MM.1S (cell line): ENCODE measurements around the gene TRIM25.
A peak's percentile ranks its signal among the peaks of the same experiment; 100 is the strongest.

ENCODE experiments used
- DNase-seq: peaks from one replicate; pipeline ENCODE4 v3.0.0-alpha.2; 2015
- H2AFZ ChIP-seq: fragments of 300-600 bp; sonication (generic); 2 replicates; pipeline ENCODE4 v1.6.0; 2016; ENCODE audit warnings: antibody characterized with exemption, low read length
- H3F3A ChIP-seq: fragments of 300-600 bp; sonication (generic); 2 replicates; pipeline ENCODE4 v1.6.1; 2016; ENCODE audit warnings: mild to moderate bottlenecking, antibody characterized with exemption, low read length, moderate library complexity, mixed read lengths; ENCODE audit not compliant: insufficient read depth
- H3K27ac ChIP-seq: fragments of 300-600 bp; sonication (generic); 2 replicates; pipeline ENCODE4 v1.5.1; 2016; ENCODE audit warnings: mild to moderate bottlenecking, low read length
- H3K27me3 ChIP-seq: fragments of 300-600 bp; sonication (generic); replicated peaks from 2 replicates; pipeline ENCODE4 v1.6.0; 2016; ENCODE audit warnings: low read length; ENCODE audit not compliant: insufficient read depth
- H3K36me3 ChIP-seq: fragments of 300-600 bp; sonication (generic); replicated peaks from 2 replicates; pipeline ENCODE4 v1.6.1; 2016; ENCODE audit warnings: mild to moderate bottlenecking, low read length, mixed read lengths; ENCODE audit not compliant: insufficient read depth
- H3K4me1 ChIP-seq: fragments of 300-600 bp; sonication (generic); 2 replicates; pipeline ENCODE4 v1.6.1; 2016; ENCODE audit warnings: low read length, mixed read lengths
- H3K4me2 ChIP-seq: fragments of 300-600 bp; sonication (generic); 2 replicates; pipeline ENCODE4 v1.6.0; 2016; ENCODE audit warnings: low read depth, low read length
- H3K4me3 ChIP-seq: fragments of 300-600 bp; sonication (generic); 2 replicates; pipeline ENCODE4 v1.5.1; 2016; ENCODE audit warnings: low read length, mixed read lengths
- H3K79me2 ChIP-seq: fragments of 300-600 bp; sonication (generic); 2 replicates; pipeline ENCODE4 v1.6.1; 2016; ENCODE audit warnings: mixed run types, low read length, mixed read lengths
- H3K9ac ChIP-seq: fragments of 300-600 bp; sonication (generic); 2 replicates; pipeline ENCODE4 v1.6.1; 2016; ENCODE audit warnings: low read length, mixed read lengths
- H3K9me2 ChIP-seq: fragments of 300-600 bp; sonication (generic); replicated peaks from 2 replicates; pipeline ENCODE4 v1.6.1; 2016; ENCODE audit warnings: mild to moderate bottlenecking, low read length, mixed read lengths; ENCODE audit not compliant: insufficient read depth
- H3K9me3 ChIP-seq: fragments of 300-600 bp; sonication (generic); replicated peaks from 2 replicates; pipeline ENCODE4 v1.6.1; 2016; ENCODE audit warnings: mild to moderate bottlenecking, low read length, mixed read lengths; ENCODE audit not compliant: insufficient read depth
- H4K20me1 ChIP-seq: fragments of 300-600 bp; sonication (generic); 2 replicates; pipeline ENCODE4 v1.6.1; 2016; ENCODE audit warnings: mild to moderate bottlenecking, low read length, moderate library complexity, mixed read lengths; ENCODE audit not compliant: insufficient read depth
- EZH2 ChIP-seq: fragments of 300-600 bp; sonication (generic); optimal IDR thresholded peaks from 2 replicates; pipeline ENCODE3; 2017; ENCODE audit warnings: low read depth, mild to moderate bottlenecking, antibody characterized with exemption, low read length, mixed read lengths
- EZH2phosphoT487 ChIP-seq: fragments of 300-600 bp; sonication (generic); IDR thresholded peaks from 2 replicates; pipeline ENCODE4 v1.6.1; 2018; ENCODE audit warnings: antibody characterized with exemption, low read length
- TF ChIP-seq, protein P1 (sequence below): fragments of 300-600 bp; sonication (generic); IDR thresholded peaks from 2 replicates; pipeline ENCODE4 v1.5.1; 2016; ENCODE audit warnings: antibody characterized with exemption, low read length, mixed read lengths

TRIM25 gene

DNA sequence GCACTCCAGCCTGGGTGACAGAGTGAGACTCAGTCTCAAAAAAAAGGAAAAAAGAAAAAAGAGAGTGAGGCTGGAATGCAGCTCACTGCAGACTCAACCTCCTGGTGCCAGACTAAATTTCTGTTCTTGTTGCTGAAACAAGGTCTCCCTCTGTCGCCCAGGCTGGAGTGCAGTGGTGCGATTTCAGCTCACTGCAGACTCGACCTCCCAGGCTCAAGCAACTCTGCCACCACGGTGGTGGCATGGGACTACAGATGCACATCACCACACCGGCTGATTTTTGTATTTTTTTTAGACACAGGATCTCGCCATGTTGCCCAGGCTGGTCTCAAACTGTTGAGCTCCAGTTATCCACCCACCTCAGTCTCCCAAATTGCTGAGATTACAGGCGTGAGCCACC is 34.6 kb downstream of the TRIM25 start:
- no peak overlapping the region for H3K27ac ChIP-seq
- TF ChIP-seq EZH2, result no peak

DNA sequence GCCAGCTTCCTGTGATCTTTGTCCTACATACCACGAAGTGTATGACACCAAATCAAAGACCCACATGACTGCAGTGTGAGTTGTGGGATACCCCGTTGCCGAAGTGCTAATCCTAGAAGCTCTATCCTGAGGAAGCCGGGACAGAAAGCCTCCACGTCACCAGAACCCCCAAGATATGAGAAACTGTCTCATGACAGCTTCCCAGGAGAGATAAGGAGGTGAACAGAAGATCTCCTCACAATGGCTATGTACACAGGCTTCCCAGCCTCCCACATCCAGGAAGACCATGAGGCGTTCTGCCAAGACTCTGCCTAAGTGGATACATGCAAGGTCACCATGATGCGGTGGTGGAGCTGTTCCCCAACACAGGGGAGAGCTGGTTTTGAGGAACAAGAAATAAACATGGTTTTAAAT is 37.1 kb downstream of the TRIM25 start:
- Histone ChIP-seq H2AFZ (no peak overlapping the region), H3K9me2 (no peaks in the 10 kb centered on the region), H3K4me3 (no peak overlapping the region), H3K4me2 (no peak overlapping the region), H4K20me1 (no peaks in the 10 kb centered on the region), H3F3A (no peaks in the 10 kb centered on the region), H3K36me3 (no peaks in the 10 kb centered on the region), H3K9me3 (no peaks in the 10 kb centered on the region), H3K4me1 (peaks cover 5% of the 10 kb centered on the region), H3K27ac (no peak overlapping the region), H3K9ac (no peak overlapping the region), H3K27me3 (no peaks in the 10 kb centered on the region), H3K79me2 (no peaks in the 10 kb centered on the region)
- no peak for DNase-seq
- TF ChIP-seq EZH2 (no peak), EZH2phosphoT487 (no peak)
- TF ChIP-seq, protein P1, sequence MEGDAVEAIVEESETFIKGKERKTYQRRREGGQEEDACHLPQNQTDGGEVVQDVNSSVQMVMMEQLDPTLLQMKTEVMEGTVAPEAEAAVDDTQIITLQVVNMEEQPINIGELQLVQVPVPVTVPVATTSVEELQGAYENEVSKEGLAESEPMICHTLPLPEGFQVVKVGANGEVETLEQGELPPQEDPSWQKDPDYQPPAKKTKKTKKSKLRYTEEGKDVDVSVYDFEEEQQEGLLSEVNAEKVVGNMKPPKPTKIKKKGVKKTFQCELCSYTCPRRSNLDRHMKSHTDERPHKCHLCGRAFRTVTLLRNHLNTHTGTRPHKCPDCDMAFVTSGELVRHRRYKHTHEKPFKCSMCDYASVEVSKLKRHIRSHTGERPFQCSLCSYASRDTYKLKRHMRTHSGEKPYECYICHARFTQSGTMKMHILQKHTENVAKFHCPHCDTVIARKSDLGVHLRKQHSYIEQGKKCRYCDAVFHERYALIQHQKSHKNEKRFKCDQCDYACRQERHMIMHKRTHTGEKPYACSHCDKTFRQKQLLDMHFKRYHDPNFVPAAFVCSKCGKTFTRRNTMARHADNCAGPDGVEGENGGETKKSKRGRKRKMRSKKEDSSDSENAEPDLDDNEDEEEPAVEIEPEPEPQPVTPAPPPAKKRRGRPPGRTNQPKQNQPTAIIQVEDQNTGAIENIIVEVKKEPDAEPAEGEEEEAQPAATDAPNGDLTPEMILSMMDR, result no peak

More for the DNA sequence above, 34.6 kb downstream of the TRIM25 start:
- H3F3A ChIP-seq, result no peaks in the 10 kb centered on the region; the same call in 1 of the 2 replicates
- H3K4me2 ChIP-seq, result no peak overlapping the region
- H3K9ac ChIP-seq, result no peak overlapping the region
- DNase-seq, result no peak
- no peaks in the 10 kb centered on the region for H3K36me3 ChIP-seq
- no peaks in the 10 kb centered on the region for H3K27me3 ChIP-seq
- H2AFZ ChIP-seq, result no peak overlapping the region
- H3K79me2 ChIP-seq, result no peaks in the 10 kb centered on the region
- no peaks in the 10 kb centered on the region for H3K9me3 ChIP-seq
- no peaks in the 10 kb centered on the region for H3K9me2 ChIP-seq
- H4K20me1 ChIP-seq, result no peaks in the 10 kb centered on the region
- H3K4me1 ChIP-seq, result peaks cover 5% of the 10 kb centered on the region
- H3K4me3 ChIP-seq, result no peak overlapping the region

DNA sequence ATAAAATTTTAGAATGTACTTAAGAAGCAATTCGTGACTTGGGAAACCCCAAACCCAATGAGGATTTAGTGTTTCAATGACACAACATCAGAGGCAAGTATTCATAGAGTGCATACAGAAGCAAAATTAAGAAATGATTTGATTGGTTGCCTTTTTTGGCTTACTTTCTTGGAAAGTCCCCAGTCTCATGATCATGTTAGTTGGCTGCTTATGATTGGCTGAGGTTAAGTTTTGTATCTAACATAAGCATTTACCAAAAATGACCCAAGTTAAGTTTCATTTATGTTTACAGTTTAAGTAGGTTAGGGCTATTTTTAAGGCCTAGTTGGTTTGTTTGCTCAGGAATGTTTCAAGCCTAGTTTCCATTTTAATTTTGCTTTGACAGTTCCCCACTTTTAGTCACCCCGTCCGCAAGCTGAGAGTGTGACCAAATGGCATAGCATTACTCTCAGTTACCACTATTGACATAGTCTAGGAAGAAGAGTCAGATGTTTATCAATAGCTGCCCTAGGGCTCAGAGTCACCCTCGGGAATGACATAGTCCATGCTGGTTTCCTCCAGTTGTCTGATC is 43.7 kb downstream of the TRIM25 start:
- H3K27ac ChIP-seq, result peak overlapping the region; percentile 96
- no peak overlapping the region for H2AFZ ChIP-seq
- no peaks in the 10 kb centered on the region for H4K20me1 ChIP-seq
- peak overlapping the region; percentile 30; the same call in 1 of the 2 replicates for H3K4me2 ChIP-seq
- peak overlapping the region; percentile 52 for H3K9ac ChIP-seq
- no peaks in the 10 kb centered on the region for H3K27me3 ChIP-seq
- no peak overlapping the region for H3K4me3 ChIP-seq
- DNase-seq, result peak; percentile 93
- H3K9me3 ChIP-seq, result no peaks in the 10 kb centered on the region
- no peaks in the 10 kb centered on the region; the same call in 1 of the 2 replicates for H3K36me3 ChIP-seq
- H3K4me1 ChIP-seq, result peaks cover 37% of the 10 kb centered on the region
- TF ChIP-seq EZH2 (no peak), EZH2phosphoT487 (no peak)
- TF ChIP-seq, protein P1, result no peak
- no peaks in the 10 kb centered on the region for H3K79me2 ChIP-seq
- H3K9me2 ChIP-seq, result no peaks in the 10 kb centered on the region
- peaks cover 20% of the 10 kb centered on the region for H3F3A ChIP-seq

DNA sequence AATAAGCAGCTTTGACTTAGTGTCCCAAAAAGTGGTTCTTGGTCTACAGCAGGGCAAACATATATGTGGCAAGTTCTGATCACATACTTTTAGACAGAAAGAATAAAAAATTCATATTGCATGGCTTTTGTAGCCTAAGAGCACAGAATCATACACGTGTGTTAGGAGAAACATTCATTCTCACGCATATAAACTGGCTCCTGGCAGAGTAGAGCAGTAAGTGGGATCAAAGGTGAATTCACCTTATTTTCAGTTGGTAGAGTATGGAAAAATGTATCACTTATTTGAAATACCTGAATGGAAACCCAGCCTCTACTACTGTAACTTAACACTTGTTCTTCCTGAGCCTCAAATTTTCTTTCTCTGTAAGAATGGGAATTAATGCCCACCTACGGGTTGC is 45.1 kb downstream of the TRIM25 start:
- Histone ChIP-seq H3K4me1 (peaks cover 37% of the 10 kb centered on the region), H3K4me3 (no peak overlapping the region), H3K9me3 (no peaks in the 10 kb centered on the region), H3K79me2 (no peaks in the 10 kb centered on the region), H3K4me2 (no peak overlapping the region), H3F3A (peaks cover 20% of the 10 kb centered on the region), H3K9me2 (no peaks in the 10 kb centered on the region), H3K9ac (no peak overlapping the region), H4K20me1 (no peaks in the 10 kb centered on the region), H2AFZ (no peak overlapping the region), H3K27ac (peak overlapping the region; percentile 96), H3K36me3 (no peaks in the 10 kb centered on the region; the same call in 1 of the 2 replicates), H3K27me3 (no peaks in the 10 kb centered on the region)
- no peak for DNase-seq
- TF ChIP-seq EZH2phosphoT487 (no peak), EZH2 (no peak)
- TF ChIP-seq, protein P1, result no peak
